Measurements from ENCODE around the gene CREB5.

Gene CREB5

DNA sequence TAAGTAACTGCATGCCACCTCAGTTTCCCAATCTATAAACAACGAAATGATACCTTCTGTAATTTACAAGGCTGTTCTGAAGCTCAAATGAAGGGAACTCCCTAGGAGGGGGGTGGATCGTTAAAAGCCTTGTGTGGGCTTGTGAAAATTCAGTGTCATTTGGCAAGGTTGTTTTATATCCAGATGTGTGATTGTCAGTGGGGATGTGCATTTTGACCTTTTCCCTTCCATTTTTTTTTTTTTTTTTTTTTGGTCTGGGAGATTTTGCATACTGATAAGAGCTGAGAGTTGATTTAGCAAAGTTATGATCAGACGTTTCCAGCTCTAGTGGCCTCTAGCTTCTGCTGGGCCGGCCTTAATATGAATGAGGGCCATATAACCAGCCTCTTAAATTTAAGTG is 22.8 kb downstream of the CREB5 start:
- no peak for DNase-seq (ENCODE audit: low read depth)

DNA sequence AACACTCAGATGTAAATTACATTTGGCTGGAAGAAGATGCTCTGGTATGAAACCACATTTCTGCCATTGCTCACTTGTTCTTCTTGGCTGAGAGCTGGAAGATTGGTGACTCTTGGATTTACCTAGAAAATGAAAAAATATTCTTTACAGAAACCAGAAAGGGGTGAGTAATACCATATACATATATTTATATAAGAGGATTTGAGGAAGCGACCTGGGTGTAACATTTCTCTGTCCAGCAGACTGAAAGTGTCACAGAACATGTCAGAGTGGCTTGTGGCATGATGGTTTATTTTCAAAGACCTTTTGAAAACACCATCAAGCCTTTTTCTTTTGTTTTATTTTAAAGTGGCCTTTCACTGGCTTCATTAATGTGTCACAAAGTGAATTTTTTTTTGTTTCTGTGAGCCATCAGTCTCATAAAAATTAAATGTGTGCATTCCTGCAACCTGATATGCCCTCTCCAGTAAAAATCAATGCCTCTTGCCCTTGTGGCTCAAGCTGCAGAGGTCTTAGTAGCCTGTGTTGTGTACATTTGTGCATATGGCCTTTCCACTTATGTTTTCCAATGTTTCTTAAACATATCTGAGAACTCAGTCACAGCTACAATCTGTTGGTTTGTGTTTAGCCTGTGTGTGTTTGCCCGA is 23.5 kb downstream of the CREB5 start:
- no peak for DNase-seq (ENCODE audit: low read depth)

DNA sequence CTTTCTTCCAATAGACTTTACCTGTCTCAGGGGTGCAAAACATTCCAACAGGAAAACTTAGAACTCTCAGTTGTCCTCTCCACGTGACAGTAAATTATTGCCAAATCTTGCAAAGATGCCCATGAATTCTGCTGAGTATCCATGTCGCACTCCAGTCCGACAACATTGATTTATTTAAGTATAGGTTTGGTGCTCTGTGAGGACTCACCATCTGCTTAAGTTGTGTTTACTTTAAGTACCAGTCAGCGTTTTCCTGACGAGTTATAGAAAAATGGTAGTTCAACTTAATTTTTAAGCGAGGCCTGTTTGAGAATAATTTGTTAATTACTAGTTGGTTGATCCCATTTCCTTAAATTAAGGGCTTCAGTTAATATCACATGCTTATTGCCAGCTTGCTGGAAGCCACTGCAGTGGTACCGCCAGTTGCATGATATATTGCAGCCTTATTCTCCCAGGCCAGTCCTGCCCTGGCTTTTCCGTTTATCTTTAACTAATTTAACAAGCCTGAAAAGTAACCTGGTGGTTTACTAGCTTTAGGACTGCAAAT is 27.8 kb downstream of the CREB5 start:
- DNase-seq (ENCODE audit: low read depth), result no peak

DNA sequence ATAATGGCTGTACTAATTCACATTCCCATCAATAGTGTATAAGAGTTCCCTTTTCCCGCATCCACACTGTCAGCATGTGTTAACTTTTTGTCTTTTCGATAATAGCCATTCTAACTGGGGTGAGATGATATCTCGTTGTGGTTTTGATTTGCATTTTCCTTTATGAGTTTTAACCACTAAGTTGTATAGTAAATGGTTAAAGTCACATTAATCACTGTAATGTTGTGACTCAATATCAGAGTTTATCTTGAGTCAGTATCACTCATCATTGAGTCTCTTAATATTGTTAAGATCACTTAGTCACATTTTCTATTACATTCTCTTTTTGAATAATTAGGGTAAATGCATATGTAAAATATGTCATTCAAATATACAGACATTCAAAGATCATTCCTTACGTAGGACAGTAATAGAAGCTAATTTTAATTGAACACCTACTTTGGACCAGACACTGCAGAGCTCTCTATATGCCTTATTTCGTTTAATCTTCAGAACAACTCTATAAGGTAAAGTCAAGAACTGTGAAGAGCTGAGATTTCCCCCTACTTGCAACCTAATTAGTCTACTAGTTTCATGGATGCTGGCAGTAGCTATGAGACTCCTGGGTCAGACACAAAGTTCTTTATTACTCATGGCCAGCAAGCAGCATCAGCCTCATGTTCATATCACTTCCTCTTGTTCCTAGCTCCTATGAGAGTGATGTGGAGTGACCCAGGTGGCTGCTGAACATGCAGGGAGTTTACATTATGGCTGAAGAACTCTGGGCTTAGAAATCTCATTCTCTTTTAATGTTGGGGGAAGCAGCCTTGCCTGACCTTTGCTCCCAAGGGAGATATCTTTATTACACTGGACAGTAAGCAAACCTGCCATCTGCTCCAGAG is 30.5 kb downstream of the CREB5 start:
- no peak for DNase-seq (ENCODE audit: low read depth)

DNA sequence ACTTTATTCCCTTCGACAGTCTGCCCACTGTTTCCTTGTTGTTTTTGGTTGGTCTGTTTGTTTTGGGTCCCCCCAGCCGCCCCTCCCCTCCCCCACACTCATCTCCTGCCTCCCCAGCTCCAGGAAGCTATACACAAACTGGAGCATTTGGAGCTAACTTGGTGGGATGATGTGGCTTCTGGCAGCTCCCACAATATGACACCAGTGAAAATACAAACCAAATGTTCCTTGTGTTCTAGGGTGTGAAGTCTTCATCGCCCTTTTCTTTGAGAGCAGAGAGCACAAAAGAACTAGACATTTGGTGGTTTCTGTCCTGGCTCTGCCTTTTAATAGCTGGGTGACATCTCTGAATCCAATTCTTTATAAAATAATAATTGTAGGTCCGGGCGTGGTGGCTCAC is 33.8 kb downstream of the CREB5 start:
- DNase-seq (ENCODE audit: low read depth), result no peak

DNA sequence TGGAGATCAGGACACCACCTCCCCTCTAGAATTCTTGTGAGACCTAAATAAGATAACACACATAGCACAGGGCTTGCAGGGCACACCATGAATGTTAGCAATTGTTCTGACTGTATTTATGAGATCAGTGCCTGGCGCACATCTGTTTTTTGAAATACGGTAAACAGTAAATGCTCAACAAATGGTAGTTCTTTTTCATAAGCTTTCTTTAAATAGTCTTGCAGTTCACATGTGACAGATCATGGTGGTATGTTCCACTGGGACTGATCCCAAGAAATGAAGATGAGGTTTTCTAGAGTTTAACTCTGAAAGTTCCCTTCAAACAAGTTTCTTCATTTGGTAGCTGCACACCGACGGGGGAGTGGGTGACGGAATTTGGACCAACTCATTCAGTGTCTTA is 34.8 kb downstream of the CREB5 start:
- DNase-seq (ENCODE audit: low read depth), result no peak

DNA sequence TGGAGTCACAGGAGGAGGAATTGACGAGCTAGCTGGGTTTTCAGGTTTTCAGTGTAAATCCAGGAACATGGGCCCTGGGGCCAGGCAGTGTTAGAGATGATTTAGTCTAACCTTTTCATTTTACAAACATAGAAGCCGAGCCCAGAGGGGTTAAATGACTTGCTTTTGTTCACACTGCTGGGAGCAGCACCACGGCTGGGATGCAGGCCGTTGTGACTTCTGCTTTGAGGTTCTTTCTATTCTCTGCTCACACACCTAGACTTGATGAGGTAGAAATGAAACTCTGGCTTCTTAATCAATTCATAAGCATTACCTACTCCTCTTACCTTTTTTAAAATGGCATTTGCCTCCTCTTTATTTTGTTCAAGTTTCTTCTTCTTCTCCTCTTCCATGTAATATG is 36.4 kb downstream of the CREB5 start:
- no peak for DNase-seq (ENCODE audit: low read depth)

DNA sequence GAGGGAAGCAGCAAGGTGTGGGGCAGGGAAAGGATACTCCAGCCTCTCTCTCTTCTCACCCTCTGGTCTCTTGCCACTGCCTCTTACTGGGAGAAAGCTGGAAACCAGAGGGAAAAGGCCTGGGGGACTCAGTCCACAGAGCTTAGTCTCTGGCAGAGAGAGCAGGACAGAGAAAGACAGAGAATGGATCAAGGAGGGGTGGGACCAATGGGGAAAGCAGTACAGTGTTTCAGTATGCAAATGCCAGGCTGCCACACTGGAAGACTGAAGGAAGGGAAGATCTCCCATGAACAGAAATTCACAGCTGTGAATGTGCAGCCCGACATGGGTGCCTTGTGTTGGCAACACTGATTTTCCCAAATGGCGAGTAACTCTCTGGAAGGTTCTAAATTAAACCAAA is 40.4 kb downstream of the CREB5 start:
- DNase-seq (ENCODE audit: low read depth), result no peak

DNA sequence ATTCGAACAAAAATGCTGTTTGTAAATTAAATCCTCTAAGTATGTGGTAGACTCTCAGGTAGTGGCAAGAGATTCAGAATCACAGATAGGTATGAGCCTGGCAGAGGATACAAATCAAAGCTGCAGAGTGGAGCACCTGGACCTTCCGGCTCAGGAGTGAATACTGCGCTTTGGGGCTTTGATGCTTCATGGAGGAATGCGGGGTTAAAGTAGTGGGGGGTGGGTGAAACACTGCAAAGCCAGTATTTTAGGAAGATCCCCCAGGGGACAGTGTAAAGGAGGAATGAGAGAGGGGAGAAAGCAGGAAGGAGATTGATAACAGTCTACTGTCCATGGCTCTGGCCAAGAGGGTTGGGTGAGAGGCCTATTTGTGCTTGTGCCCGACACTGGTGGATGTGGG is 43.2 kb downstream of the CREB5 start:
- no peak for DNase-seq (ENCODE audit: low read depth)

DNA sequence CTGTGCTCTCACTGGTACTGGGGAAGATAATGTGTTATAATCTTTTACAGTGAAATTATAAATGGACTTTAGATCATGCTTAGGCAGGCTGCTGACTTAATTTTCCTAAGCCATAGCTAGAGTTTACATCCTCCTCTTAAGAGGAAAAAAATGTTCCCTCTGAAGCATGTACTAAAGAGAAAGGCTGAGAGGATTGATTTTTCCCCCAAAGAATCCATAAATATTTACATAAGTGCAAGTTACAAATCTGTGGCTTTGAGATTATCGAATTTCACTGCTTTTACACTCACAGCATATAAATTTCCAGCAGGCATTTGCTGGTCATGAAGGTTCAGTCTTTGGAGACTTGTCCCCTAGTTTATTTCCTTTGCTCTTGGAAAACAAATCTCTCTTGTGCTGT is 43.7 kb downstream of the CREB5 start:
- no peak for DNase-seq (ENCODE audit: low read depth)

DNA sequence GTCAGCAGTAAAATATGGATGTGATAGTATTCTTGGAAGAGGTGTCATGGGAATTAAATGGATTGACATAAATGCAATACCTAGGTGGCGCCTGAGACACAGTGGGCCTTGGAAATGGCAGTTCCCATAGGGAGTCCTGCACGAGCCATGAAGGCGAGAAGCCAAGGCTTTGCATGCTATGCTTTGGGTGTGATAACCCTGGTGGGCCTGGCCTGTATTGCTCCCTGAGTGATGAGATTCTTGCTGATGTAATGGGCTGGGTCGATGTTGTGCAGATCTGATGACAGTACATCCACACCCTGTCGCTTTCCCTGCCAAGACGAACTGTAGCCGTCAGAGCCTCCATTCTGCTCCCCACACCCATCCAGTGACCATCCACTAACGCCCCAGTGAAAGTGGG is 46.4 kb downstream of the CREB5 start:
- DNase-seq (ENCODE audit: low read depth), result no peak

DNA sequence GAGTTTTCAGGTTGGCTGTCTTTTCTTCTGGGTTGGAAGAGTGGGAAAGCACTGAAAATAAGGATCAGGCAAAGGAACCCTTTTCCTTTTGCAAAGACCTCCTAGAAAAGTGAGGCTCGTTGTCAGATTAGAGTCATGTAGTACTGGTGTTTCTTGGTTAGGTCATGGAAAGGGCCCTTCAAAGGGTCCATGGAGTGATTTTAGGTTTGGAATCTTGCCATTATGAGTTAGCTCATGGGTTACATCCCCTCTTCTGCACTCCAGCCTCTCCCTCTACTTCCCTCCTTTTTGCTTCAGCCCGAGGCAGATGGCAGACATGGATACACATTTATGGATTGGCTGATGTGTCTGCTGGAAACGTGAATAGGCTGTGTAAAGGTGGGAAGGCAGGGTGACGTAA is 47.0 kb downstream of the CREB5 start:
- DNase-seq (ENCODE audit: low read depth), result no peak

DNA sequence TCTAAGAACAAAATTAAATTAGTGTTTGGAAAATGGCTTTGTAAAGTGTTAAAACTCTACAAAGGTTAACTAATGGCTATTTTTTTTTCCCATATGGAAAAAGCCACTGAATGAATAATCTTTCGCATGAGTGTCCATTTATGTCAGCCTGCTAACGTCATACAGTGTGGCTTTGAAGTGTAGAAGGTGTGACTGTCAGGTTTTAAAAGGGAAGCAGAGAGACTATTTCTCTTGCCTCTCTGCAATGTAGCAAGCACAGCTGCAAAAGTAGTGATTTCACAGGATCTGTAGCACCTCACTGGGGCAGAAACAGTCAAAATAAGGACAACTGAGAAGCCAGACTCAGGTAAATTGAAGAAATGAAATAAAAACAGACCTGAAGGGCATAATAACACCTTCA is 53.4 kb downstream of the CREB5 start:
- no peak for DNase-seq (ENCODE audit: low read depth)

DNA sequence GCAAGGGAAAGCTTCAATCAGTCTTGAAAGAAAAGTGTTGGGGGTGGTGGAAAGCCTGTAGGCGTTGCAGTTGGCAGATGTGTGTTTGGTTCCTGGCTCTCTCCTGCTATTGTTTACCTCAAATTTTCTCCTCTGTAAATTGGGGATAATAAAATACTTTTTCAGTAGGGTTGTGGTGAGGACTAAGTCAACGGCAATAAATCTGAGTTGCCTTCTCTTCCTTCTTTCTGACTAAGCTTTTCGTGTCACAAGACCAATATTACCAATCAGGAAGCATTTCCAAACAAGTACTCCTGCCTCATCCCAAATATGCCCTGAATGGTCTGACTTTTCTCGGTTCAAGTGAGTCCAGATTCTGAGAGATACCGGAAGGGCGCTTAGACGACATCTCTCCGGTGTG is 54.0 kb downstream of the CREB5 start:
- DNase-seq (ENCODE audit: low read depth), result no peak

DNA sequence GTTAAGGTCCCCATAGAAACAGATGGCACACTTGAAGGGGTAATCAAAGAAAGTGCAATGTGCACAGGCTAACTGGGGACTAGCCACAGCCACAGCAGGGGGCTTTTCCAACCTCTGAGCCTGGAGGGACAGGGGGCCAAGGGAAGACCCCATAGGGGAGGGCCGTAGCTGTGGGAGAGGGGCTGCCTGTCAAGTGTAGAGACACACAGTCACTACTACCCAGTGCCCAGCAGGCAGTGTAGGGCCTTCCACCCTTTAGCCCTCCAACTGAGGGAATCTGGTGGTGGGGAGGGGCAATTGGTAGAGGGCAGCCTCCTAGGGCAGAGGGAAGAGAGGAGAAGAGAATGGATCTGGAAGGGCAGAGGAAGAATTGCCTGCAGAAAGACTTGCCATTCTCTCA is 54.6 kb downstream of the CREB5 start:
- no peak for DNase-seq (ENCODE audit: low read depth)

DNA sequence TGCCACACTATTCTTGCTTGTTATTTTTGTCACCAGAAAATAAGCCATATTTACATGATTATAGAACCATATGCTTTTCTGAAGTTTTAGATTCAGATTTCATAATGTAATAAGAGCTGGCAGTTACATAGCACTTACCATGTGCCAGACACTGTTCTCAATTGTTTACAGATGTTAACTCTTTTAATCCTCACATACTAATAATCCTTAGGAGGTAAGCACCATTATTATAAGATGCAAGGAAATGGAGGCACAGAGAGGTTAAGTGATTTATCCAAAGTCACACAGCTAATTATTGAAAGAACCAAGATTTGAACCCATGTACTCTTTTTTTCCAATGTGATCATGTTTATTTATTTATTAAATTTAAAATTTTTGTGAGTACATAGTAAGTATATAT is 57.2 kb downstream of the CREB5 start:
- DNase-seq (ENCODE audit: low read depth), result no peak

DNA sequence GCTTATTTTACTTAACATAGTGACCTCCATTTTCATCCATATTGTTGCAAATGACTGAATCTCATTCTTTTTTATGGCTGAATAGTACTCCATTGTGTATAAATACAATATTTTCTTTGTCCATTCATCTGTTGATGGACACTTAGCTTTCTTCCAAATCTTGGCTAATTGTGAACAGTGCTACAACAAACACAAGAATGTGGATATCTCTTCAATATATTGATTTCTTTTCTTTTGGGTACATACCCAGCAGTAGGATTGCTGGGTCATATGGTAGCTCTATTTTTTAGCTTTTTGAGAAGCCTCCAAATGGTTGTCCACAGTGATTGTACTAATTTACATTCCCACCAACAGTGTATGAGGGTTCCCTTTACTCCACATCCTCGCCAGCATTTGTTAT is 58.0 kb downstream of the CREB5 start:
- no peak for DNase-seq (ENCODE audit: low read depth)

DNA sequence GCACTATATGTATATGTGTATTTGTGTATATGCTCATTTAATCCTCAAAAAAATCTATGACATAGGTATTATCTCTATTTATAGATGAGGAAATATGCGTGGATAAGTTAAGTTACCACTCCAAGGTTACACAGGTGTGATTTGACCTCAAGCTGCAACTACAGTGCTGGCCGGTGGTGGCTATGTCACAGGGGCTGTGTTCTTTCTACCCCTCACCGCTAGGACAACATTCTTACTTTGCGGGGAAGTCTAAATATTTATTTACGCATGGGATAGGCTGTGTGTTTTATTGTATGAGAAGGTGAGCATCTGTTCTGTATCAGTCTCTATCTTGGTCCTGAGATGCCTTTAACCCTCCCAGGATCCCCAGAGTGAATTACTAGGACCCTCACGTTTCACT is 60.0 kb downstream of the CREB5 start:
- DNase-seq (ENCODE audit: low read depth), result no peak

DNA sequence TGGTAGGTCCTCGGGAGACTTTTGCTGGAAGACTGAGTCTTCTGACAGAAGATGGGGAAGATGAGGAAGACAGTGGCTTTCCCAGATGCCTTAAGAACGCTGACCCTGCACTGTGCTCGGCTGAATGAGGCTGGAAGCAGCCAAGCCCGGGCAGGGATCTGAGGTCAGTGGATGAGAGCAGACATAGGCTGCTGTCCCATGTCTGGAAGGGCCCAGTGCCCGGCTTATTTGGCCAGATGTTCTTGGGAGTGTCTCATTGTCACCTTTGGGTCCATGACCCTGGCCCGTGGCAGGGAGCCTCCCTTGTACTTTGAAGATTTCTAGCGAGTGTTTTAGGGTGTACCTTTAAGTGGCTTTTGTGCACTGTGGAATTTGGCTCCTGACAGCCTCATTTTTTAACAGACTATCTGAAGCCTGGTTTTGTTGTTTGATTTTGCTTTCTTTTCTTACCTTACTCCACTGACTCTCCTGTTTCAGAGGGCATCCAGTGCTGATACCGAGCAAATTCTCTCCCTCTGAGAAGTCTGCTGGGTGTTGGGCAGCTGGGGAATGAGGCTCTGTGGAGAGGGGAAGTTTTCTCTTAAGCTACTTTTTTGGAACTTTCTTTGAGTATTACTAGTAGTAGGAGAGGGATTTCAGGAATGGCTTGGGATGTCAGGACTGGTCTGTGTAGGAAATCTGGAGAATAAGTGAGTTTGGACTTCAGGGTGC is 61.4 kb downstream of the CREB5 start:
- no peak for DNase-seq (ENCODE audit: low read depth)

DNA sequence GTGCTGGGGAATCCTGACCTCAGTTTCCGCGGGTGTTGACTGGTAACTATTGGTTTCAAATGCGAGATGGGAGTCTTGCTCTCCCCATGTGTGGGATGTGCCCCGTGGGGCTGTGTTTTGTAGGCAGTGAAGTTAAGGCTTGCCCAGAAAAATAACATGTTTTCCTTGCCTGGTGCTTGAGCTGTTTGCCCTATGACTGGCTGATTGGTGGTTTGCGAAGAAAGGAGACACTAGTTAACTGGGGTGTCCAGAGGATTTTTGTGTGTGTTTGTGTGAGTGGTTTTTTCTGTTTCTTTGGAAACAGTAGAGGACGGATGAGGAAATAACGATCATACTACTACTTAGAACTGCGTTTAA is 61.9 kb downstream of the CREB5 start:
- DNase-seq (ENCODE audit: low read depth), result no peak

DNA sequence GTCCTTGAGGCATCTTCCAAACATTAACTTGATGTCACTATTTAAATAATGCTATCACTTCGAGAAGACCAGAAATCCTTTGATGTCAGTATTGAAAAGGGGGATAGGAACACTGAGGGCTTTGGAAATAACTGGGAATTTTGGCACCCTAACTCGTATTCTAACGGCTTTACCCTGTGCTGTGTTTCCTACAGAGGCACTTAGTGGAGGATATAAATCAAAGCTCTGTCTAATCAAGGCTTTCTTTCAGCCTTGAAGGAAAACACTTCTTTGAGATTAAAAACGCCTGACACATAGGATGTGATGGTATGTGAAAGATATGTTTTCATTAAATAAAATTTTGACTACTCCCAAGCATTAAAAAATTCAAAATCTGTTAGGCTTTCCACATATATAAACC is 62.3 kb downstream of the CREB5 start:
- no peak for DNase-seq (ENCODE audit: low read depth)

DNA sequence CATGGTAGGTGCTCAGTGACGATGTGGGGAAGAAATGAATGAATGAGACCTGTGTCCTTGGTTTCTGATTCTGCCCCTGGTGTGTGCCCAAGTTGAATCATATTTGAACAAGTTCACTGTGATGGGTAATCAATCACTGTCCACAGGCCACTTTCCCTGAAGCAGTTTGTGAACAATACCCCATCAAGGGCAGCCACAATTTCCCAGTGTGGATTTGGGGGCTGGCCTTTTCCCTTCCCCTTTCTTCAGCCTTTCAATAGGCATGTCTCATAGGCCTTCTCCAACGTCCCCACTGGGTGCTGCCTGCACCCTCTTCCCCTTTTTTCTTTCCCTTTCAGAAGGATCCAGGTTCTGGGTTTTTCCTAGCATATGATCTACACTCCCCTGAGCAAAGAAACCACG is 64.7 kb downstream of the CREB5 start:
- DNase-seq (ENCODE audit: low read depth), result no peak

DNA sequence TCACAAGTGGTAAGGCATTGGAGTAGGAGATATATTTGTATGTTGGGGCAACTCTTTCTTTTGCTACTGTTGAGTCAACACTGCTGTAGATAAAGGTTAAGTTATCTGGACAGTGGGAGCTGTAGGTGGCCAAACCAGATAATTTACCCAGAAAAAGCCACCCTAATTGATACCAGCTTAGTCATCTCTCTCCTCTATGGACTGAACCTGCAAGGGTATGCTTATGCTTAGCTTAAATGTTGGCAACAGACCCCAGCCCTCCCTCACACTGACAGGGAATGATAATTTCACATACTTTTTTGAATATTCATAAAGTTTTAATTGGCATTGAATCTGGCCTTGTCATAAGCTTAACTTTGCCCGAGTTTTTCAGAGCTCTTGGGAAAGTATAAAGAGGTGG is 66.3 kb downstream of the CREB5 start:
- no peak for DNase-seq (ENCODE audit: low read depth)

All from non-pigmented ciliary epithelial cell (primary cell).